Head of caudate nucleus (tissue), 42 donors: ENCODE measurements around the gene GOLT1B.
"Not testable (repeated sequence)": the region's sequence is repeated elsewhere in the genome, so short reads cannot be mapped to it uniquely, and the experiment has no call there.

Experiments used
- DNase-seq, 42 donors: peaks; one replicate each; pipeline versions ENCODE4 v3.0.0 to v3.0.0-alpha.2; 2020 to 2021; ENCODE audit warnings: mixed read lengths in 7 of 42
- intact Hi-C: fragments of 100-400 bp; cut with DNase I; formaldehyde crosslinking; loops from one replicate; pipeline ENCODE4 v1.15.0; 2022

GOLT1B gene

DNA sequence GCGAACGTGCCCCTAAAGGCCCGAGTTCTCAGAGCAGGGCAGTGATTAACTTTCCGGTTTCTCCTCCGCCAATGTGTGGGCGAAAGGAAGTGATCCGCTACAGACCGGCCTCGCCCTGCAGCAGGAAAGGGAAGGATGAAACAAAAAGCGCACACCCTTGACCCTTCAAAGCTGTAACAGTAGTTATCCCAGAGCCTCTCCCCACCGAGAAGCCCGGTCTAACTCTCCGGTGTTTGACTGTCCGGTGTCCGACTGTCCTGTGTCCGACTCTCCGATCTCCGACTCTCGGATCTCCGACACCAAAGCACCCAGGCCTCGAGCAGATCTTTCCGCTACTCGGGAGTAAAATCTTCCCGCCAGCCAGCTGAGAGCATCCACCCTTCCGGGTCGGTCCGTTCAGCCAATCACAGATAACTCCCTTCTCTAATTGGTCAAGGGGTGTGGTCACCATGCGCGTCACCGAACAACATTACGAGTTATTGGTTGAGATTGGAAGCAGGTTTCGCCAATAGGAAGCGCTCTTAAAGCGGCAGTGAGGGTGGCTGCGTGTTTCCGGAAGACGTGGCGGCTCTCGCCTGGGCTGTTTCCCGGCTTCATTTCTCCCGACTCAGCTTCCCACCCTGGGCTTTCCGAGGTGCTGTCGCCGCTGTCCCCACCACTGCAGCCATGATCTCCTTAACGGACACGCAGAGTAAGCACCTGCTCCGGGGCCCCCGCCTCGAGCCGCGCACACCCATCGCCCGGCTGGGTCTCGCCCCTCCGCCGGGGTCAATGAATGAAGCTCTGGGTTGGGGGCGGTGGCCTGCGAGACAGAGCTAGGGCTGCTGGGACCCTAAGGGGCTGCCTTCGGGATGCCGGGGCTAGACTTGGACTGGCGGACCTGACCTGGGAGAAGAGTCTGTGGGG lies at the start of gene GOLT1B, which contains the start of gene RECQL:
TSS of gene GOLT1B (plus strand) at position 532 of the 906 bp plus-strand sequence. CDS start at position 667, 135 bp downstream.
TSS of gene RECQL (minus strand) at position 378 of the 906 bp plus-strand sequence. CDS start 2,065 bp downstream, outside the sequence.
- peak; percentile 82 to 98 (median 95) for DNase-seq
- intact Hi-C loops = no loop called here

DNA sequence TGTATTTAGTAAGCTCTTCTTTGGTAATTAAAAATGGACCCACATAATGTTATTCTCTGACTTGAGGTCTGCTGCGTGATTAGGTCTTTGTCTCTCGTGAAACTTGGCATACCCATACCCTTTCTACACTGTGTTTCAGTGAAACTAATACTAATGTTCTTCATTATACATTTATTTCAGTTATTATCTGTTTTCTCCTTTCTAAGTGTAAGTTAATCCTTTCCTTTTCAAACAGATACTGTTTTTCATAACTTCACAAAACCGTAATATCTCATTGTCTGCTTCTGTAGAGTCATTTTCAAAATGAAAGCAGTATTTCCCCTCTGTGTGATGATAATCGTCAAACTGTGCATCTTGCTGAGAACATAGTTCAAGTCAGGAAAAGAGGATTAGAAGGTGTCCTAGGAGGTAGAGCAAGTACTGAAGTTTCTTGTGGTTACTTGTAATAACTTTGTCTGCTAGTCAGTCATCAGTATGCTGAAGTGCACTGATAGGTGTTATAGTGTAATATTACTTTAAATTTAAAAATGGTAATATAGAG lies 48.2 kb upstream of the GOLT1B start:
- intact Hi-C loops = no loop called here
- DNase-seq = no peak

DNA sequence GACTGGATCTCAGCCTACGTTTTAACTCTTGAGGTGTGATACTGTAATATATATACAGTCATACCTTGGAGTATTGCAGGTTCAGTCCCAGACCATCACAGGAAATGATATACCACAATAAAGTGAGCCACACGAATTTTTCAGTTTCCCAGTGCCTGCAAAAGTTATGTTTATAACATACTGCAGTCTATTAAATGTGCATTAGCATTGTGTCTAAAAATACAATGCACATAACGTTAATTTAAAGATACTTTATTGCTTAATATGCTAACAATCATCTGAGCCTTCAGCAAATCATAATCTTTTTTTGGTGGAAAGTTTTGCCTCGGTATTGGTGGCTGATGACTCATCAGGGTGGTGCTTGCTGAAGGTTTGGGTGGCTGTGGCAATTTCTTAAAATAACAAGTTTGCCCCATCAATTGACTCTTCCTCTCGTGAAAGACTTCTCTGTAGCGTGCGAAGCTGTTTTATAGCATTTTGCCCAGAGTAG lies 45.3 kb upstream of the GOLT1B start:
- peak in 1 of 42 donors; percentile 20 for DNase-seq
- intact Hi-C loops = no loop called here

DNA sequence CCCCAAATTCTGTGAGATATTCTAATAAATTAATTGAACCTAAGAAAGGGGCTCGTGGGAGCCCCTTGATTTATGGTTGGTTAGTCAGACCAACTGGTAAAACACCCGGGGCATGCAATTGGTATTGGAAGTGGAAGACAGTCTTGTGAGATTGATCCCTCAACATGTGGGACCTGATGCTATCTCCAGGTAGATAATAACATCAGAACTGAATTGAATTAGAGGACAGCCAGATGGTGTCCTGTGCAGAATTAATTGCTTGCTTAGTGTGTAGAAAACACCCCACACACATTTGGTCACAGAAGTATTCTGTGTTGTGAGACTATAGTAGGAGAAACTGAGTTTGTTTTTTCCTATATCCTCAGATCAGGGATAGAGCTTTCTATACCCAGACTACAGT lies 42.1 kb upstream of the GOLT1B start:
- no peak for DNase-seq
- intact Hi-C loops = no loop called here

GRCh38 chr12:21467334-21467733 lies 34.3 kb upstream of the GOLT1B start:
- intact Hi-C loops = not testable (repeated sequence)

DNA sequence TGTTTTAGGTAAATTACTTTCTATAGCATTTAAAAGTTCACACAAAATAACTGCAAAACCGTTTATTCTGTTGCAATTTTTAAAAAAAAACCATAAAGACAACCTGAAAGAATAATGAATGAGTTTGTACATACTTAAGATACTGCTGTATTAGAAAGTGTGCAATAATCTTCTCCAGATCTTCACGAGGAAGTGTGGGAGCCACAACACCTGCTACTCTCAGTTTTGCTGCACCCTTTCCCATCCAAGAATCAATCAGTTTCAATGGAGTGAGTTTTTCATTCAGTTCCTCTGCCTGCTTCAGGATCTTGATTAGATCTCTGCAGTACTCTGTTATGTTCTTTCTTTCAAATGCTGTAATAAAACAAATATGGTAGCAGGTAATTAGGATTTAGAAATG lies 30.3 kb upstream of the GOLT1B start:
- no peak for DNase-seq
- intact Hi-C loops = no loop called here

More at GRCh38 chr12:21467334-21467733, 34.3 kb upstream of the GOLT1B start:
- DNase-seq = not testable (repeated sequence)

GRCh38 chr12:21472197-21472823 lies 29.3 kb upstream of the GOLT1B start:
- DNase-seq = no peak
- intact Hi-C loops = no loop called here

GRCh38 chr12:21475552-21475951 lies 26.0 kb upstream of the GOLT1B start:
- intact Hi-C loops = no loop called here
- no peak for DNase-seq

DNA sequence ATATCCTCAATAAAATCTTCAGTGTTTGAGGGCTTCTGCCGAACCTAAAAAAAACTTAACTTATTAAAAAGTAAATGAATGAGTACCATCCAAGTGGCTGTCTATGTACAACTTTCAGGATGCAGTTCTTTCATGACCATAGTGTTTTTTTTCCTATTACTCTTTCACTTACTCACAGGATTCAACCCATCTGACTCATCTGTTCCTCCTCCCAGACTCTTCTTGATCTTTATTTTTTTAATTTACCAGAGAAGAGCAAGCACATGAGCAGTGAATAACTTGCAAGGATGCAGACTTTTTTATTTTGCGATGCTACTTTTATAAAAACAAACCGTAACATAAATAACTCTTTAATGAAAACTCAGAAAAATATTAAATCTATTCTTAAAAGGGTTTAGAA lies 24.6 kb upstream of the GOLT1B start:
- intact Hi-C loops = no loop called here
- DNase-seq = no peak

DNA sequence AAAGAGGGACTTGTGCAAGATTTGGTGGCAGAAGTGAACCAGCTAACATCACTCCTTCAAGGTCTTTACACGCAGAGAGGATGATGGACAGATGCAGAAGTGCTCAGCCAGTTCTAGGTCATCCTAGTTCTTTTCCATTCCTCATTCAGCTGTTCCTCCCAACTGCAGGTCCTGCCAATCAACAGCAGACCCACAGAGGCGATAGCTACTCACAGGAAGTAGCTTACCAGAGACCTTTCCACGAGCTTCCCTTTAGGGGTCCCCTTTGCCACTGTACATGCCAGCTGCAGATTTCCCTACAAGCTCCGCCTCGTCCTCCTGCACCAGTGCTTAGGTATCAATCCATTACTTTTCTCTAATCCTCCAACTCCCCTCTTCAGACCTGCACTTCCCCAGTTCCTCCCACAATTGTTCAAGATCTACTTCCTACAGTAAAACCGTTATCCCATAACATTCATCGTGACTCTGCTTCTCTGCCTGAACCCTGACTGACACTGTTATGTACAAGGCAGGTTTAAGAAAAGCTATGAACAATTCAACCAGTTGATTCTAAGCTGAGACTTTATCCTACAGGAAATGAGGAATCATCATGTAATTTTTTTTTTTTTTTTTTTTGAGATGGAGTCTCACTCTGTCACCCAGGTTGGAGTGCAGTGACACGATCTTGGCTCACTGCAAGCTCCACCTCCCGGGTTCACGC lies 22.7 kb upstream of the GOLT1B start:
- intact Hi-C loops = no loop called here
- DNase-seq = peak in 3 of 42 donors; percentile 5 to 14 (median 5)

GRCh38 chr12:21483531-21483930 lies 18.1 kb upstream of the GOLT1B start:
- DNase-seq = no peak
- intact Hi-C loops = no loop called here

GRCh38 chr12:21485998-21486397 lies 15.6 kb upstream of the GOLT1B start:
- DNase-seq = no peak
- intact Hi-C loops = no loop called here

DNA sequence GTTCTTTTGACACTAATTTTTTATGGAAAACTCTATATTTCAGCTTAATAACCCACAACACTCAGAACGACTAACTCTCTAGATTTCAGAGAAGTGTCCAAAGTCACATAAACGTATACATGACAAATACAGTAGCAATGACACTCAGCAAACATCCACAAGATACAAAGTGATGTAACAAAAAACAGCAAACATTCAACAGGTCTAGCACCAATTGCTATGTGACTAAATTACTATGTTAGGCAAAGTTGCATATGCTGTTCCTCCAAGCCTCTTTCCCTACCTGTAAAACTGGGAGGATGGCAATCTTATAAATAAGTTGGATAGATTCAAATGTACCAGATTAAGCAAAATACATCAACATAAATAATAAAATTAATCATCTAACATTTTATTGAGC lies 1.8 kb upstream of the GOLT1B start:
- intact Hi-C loops = no loop called here
- no peak for DNase-seq

- peak in 2 of 42 donors; percentile 1 to 4 for DNase-seq
Observed at GRCh38 chr12:21500786-21501257, 767 bp upstream of the GOLT1B start.

DNA sequence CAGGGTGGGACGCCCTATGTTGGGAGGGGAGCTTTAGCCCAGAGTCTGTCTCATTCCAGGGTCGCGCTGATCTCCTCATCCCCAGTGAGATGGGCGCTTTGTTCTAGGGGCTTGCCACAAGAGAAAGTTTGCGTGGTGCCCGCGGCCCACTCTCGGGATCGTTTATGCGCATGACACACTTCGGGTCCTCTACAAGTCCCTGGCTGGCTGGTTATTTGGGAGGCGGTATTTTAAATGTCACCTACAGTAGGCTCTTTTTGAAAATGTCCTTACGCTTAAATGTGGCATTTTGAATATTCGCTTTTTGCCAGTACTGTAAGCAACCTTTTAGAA lies 541 bp downstream of the GOLT1B start:
- intact Hi-C loops = no loop called here
- DNase-seq = peak in 39 of 42 donors; percentile 4 to 63 (median 33)

More at GRCh38 chr12:21500786-21501257, 767 bp upstream of the GOLT1B start:
- intact Hi-C loops = no loop called here

DNA sequence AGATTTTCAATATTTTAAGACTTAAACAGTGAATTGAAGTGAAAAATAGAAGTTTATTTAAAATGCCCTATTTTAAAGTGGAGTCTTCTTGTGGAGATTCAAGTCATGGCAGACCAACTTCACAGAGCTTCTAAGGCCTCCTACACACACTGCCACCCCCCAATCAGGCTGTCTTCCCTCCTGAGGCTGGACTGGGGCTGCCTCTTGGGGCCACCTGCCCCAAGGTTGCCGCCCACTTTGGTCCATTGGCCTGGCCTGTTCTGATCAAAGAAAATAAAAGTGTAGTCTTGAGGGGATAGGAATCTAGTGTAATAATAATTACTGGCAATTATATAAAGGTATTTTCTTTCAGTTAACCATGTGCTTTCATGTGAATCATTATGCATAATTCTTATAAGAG lies 1.3 kb downstream of the GOLT1B start:
- DNase-seq = no peak
- intact Hi-C loops = no loop called here

GRCh38 chr12:21505888-21506287 lies 4.3 kb downstream of the GOLT1B start:
- intact Hi-C loops = no loop called here
- DNase-seq = no peak

DNA sequence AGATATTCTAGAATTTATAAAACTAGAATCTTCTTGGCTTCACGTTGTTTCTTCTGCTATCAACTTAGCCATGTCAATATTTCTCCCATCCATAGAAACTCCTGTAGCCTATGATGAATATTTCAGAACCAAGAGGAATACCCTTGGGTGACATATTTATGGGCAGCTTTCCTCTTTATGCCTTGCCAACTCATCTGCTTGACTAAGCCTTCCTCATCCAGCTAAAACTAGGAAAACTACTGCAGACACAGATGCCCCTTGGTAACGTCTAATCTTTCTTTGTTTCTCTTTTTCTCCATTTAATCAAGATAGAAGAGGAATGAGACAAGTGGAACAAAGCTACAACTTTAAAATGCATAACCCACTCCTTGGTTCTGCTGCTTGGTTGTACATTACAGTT lies 6.3 kb downstream of the GOLT1B start:
- intact Hi-C loops = no loop called here
- no peak for DNase-seq

- DNase-seq = no peak
- intact Hi-C loops = no loop called here
Observed at GRCh38 chr12:21509768-21510167, 8.2 kb downstream of the GOLT1B start.
